HG03066 (cell line): ENCODE data around the gene GALNT11.
"Not testable (repeated sequence)": the region's sequence is repeated elsewhere in the genome, so short reads cannot be mapped to it uniquely, and the experiment has no call there.

ENCODE experiments used
- ATAC-seq: cut with Tn5 transposase; IDR thresholded peaks from one replicate; pipeline ENCODE4 v1.9.1; 2021; ENCODE audit warnings: low read depth; ENCODE audit not compliant: unreplicated experiment

The GALNT11 gene

GRCh38 chr7:152065800-152066344 is 40.4 kb downstream of the GALNT11 start:
- not testable (repeated sequence) for ATAC-seq

GRCh38 chr7:152072421-152072820 is 46.9 kb downstream of the GALNT11 start:
- ATAC-seq = no peak

- no peak for ATAC-seq
Observed at GRCh38 chr7:152073352-152073751, 47.9 kb downstream of the GALNT11 start.

- no peak for ATAC-seq
Observed at GRCh38 chr7:152074673-152075072, 49.2 kb downstream of the GALNT11 start.

DNA sequence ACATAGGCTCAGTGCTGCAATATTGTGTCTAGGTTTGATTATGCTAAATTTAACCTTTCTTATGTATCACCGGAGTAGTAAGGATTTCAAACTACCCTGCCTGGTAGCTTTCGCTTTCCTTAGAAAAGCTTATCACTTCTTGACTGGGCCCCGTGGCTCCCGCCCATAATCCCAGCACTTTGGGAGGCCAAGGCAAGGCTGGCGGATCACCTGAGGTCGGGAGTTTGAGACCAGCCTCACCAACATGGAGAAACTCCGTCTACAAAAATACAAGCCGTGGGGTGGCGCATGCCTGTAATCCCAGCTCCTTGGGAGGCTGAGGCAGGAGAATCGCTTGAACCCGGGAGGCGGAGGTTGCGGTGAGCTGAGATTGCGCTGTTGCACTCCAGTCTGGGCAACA is 49.9 kb downstream of the GALNT11 start:
- not testable (repeated sequence) for ATAC-seq

- no peak for ATAC-seq
Observed at GRCh38 chr7:152076324-152076821, 50.9 kb downstream of the GALNT11 start.

- ATAC-seq = no peak
Observed at GRCh38 chr7:152076940-152077933, 51.8 kb downstream of the GALNT11 start.

DNA sequence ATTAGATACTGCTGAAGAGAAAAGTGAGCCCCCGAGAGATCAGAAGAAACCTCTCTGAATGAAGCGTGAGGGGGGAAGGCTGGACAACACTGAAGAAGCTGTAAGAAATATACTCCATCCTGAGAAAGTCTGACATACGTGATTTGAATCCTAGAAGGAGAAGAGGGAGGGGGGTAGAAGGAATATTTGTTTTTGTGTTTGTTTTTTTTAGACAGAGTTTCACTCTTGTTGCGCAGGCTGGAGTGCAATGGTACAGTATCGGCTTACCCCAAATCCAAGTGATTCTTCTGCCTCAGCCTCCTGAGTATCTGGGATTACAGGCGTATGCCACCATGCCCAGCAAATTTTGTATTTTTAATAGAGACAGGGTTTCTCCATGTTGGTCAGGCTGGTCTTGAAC is 52.6 kb downstream of the GALNT11 start:
- no peak for ATAC-seq

DNA sequence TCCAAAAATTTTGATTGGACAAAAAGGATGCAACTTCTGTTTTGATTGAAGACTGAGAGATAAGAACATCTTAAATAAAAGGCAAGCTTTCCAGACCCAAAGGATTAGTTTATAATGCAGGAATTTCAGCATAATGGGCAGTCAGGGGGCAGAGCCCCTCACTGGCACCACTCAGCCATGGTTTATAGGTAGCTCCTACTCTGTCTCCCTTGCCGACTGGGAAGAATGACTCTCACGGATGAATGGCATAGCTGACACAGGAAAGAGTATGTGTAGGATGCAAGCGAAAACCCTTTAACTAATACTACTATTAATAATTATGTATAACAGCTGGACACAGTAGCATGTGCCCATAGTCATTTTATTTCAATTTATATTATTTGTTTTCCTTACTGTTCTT is 53.3 kb downstream of the GALNT11 start:
- no peak for ATAC-seq

- no peak for ATAC-seq
Observed at GRCh38 chr7:152081088-152081487, 55.6 kb downstream of the GALNT11 start.

GRCh38 chr7:152082073-152082721 is 56.7 kb downstream of the GALNT11 start:
- ATAC-seq = not testable (repeated sequence)

GRCh38 chr7:152085131-152085530 is 59.7 kb downstream of the GALNT11 start:
- ATAC-seq = no peak

DNA sequence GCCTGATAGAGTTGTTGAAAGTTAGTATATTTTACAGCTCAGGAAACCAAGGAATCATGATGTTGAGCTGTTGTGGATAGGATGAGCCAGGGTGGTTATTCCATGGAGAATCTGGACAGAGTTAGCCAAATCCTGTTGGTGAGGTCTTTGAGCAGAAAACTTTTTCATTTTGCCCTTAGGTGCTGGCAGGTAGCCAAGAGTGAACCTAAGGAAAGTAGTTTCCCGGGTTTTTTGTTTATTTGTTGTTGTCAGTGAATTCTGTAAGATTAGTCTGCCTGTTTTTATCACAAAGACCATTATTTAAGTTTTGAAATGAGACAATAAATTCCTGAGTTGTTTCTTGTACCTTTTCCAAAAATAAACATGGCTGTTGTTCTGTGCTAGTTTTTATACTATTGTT is 61.0 kb downstream of the GALNT11 start:
- ATAC-seq = no peak

DNA sequence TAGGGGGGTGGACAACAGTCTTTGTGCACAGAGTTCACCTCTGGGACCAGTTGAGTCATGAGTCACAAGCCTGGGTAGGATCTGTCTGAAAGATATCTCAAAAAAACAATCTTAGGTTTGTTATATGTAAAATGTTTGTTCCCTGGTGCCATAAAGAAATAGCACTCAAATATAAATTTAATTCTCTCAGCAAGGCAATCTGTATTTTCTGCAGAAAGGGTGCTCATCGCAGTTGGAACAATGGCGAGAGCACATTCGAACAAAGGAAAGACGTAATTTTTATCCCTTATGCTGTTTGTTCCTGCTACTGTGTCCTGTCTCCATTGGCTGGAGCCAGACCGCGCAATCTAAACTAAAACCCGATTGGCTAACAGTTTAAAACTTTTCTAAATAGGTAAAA is 63.7 kb downstream of the GALNT11 start:
- no peak for ATAC-seq

DNA sequence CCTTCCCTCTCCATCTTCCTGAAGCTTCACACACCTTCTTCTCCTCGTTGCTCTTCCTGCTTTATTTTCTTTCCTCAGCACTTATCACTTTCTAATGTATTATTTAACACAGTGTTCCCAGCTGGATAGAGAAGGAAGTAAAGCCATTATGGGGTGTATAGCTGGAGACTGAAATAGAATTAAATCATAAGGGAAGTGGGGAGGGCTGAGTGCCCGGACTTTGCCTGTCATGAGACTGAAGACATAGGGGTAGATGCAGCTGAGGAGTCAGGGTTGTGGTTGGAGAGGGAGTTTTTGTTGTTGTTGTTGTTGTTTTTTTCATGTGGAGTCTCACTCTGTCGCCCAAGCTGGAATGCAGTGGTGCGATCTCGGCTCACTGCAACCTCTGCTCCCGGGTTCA is 65.3 kb downstream of the GALNT11 start:
- ATAC-seq = no peak

GRCh38 chr7:152093717-152094116 is 68.2 kb downstream of the GALNT11 start:
- ATAC-seq = no peak

- no peak for ATAC-seq
Observed at GRCh38 chr7:152095771-152096170, 70.3 kb downstream of the GALNT11 start.

- ATAC-seq = no peak
Observed at GRCh38 chr7:152097330-152097729, 71.9 kb downstream of the GALNT11 start.

DNA sequence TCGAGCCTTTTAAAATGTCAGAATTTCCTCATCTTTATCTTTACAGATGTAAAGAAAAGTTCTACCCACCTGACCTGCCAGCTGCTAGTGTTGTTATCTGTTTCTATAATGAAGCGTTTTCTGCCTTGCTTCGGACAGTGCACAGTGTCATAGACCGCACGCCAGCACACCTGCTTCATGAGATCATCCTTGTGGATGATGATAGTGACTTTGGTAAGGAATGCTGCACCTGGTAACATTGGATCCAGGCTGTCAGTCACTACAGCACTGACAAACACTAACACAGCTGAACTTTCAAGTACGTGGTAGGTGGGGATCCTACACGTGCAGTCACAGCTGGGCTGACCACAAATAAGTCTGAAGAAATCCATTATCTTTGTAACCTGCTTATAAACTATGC is 77.6 kb downstream of the GALNT11 start:
- ATAC-seq = no peak

DNA sequence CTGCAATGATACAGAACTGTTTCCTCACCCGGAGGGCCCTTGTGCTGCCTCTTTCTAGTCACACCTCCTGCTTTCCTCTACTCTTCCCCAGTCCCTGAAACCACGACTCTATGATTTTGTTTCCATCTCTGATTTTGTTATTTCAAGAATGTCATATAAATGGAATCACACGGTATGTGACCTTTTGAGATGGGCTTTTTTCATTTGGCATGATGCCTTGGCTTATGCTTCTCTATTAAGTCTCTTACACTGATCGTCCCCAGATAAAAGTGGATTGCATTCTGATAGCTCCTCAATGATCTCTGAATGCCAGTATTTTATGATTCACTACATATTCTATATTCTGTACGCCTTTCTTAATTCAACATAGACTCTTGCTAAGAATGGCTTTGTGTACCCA is 78.2 kb downstream of the GALNT11 start:
- no peak for ATAC-seq

- no peak for ATAC-seq
Observed at GRCh38 chr7:152105205-152105604, 79.7 kb downstream of the GALNT11 start.
